Ovary (tissue), 3 donors: ENCODE results near the gene TFDP1.

ENCODE experiments used
- CTCF ChIP-seq, 3 donors: fragments of 450-650 bp in 2 of 3; fragments of 200-600 bp in 1 of 3; IDR thresholded peaks; one replicate each; pipeline versions ENCODE4 v1.5.1 to v1.8.0; 2016 to 2022; ENCODE audit warnings: antibody characterized with exemption in 3 of 3, mild to moderate bottlenecking in 1 of 3
- EP300 ChIP-seq: sonication (generic); formaldehyde crosslinking; IDR thresholded peaks from one replicate; pipeline ENCODE4 v1.6.1; 2017; ENCODE audit warnings: antibody characterized with exemption
- POLR2A ChIP-seq: fragments of 450-650 bp; IDR thresholded peaks from one replicate; pipeline ENCODE4 v1.6.1; 2017; ENCODE audit warnings: antibody characterized with exemption, mild to moderate bottlenecking, moderate library complexity
- donor health status: DM: no; HTN: no; CAD: no.

GRCh38 chr13:113650275-113650674 is 65.7 kb downstream of the TFDP1 start:
- TF ChIP-seq POLR2A (no peak), EP300 (no peak), CTCF (IDR thresholded peaks at IDR 0.05) (no peak)
